H1 (cell line): ENCODE measurements around the gene ANKS1A.

Experiments used
- CREB1 ChIP-seq: IDR thresholded peaks from 2 replicates; pipeline ENCODE4 v1.6.1; 2012; ENCODE audit warnings: inconsistent platforms
- EZH2 ChIP-seq: fragments of 200-600 bp; sonication (generic); IDR thresholded peaks from 2 replicates; pipeline ENCODE4 v1.7.1; 2012; ENCODE audit warnings: low read depth, mild to moderate bottlenecking, moderate library complexity, low read length, inconsistent platforms; ENCODE audit not compliant: severe bottlenecking
- JUND ChIP-seq: IDR thresholded peaks from 2 replicates; pipeline ENCODE4 v1.6.1; 2011; ENCODE audit warnings: mild to moderate bottlenecking, improper control_type of control experiment, low read length
- NANOG ChIP-seq: IDR thresholded peaks from 2 replicates; pipeline ENCODE4 v1.6.1; 2011; ENCODE audit warnings: low read length, low read depth, mild to moderate bottlenecking, inconsistent platforms; ENCODE audit not compliant: insufficient read depth, poor library complexity, severe bottlenecking
- NRF1 ChIP-seq: IDR thresholded peaks from 2 replicates; pipeline ENCODE4 v1.6.1; 2011; ENCODE audit warnings: mild to moderate bottlenecking, low read depth, low read length, improper control_type of control experiment
- POLR2AphosphoS5 ChIP-seq: IDR thresholded peaks from 2 replicates; pipeline ENCODE4 v1.6.1; 2011; ENCODE audit warnings: low read depth, low read length
- POU5F1 ChIP-seq: IDR thresholded peaks from 2 replicates; pipeline ENCODE4 v1.6.1; 2011; ENCODE audit warnings: low read depth, mild to moderate bottlenecking, low read length, moderate library complexity
- SIN3A ChIP-seq, 2 experiments: IDR thresholded peaks in 1 of 2; conservative IDR thresholded peaks in 1 of 2; 2 replicates each; pipeline ENCODE4 v1.6.1; 2011 to 2012; ENCODE audit warnings: low read length in 2 of 2, improper control_type of control experiment in 1 of 2, low read depth in 1 of 2, mild to moderate bottlenecking in 1 of 2
- TCF12 ChIP-seq: IDR thresholded peaks from 2 replicates; pipeline ENCODE4 v1.6.1; 2011; ENCODE audit warnings: low read depth, mild to moderate bottlenecking, low read length
- TF ChIP-seq, protein P1 (sequence below), 3 experiments: IDR thresholded peaks; 1 replicate in 2 of 3; 2 replicates in 1 of 3; pipeline versions ENCODE4 v1.5.1 to v1.6.1; 2011; ENCODE audit warnings: low read length in 3 of 3, mild to moderate bottlenecking in 3 of 3, inconsistent platforms in 2 of 3, low read depth in 1 of 3, moderate library complexity in 1 of 3; ENCODE audit not compliant: insufficient read depth in 1 of 3; ENCODE audit errors: control extremely low read depth in 1 of 3

DNA sequence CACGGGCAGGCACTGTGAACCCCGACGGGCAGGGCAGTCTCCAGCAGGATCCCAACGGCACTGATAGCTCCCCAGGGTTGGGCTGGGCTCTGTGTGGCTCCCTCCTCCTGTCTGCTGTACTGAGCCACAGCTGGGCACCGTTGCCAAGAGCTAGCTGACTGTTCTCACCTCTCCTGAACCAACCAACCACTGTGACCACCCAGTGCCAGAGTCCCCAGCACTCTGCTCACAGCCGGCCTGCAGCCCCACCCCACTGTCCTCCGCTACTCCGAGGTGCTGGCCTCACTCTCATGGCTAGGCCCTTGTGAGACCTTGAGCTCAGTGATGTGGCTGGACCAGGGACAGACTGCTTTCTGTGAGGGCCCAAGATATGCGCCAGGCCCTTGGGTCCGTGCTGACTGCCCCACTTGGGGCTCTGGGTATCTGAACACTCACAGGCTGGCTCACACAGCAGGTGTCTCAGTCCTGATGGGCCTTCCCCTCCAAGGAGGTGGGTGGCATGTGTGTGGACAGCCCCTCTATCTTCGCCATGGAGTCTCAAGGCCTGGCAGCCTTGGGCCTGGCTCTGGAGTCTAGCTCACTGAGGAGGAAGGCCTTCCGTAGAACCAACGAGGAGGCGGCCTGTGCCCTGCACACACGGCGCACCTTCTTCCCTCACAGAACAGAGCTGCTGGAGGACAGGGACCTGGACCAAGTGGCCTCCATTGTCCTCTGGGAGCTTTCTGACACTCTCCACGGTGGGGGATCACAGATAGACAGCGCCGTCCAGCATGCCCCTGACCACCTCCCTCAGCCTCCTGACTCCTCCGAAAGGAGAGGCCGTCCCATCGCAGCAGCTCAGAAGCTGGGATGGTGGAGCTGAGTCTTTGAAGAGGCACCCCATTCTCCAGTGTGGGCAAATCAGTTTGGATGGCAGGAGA lies 198.6 kb downstream of the ANKS1A start:
- TF ChIP-seq, protein P1, sequence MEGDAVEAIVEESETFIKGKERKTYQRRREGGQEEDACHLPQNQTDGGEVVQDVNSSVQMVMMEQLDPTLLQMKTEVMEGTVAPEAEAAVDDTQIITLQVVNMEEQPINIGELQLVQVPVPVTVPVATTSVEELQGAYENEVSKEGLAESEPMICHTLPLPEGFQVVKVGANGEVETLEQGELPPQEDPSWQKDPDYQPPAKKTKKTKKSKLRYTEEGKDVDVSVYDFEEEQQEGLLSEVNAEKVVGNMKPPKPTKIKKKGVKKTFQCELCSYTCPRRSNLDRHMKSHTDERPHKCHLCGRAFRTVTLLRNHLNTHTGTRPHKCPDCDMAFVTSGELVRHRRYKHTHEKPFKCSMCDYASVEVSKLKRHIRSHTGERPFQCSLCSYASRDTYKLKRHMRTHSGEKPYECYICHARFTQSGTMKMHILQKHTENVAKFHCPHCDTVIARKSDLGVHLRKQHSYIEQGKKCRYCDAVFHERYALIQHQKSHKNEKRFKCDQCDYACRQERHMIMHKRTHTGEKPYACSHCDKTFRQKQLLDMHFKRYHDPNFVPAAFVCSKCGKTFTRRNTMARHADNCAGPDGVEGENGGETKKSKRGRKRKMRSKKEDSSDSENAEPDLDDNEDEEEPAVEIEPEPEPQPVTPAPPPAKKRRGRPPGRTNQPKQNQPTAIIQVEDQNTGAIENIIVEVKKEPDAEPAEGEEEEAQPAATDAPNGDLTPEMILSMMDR (IDR thresholded peaks at IDR 0.05; ENCODE audit: control extremely low read depth in 1 of 3, insufficient read depth in 1 of 3, low read depth in 1 of 3, low read length in 3 of 3) = no peak
- no peak for TF ChIP-seq NANOG
- no peak for TF ChIP-seq EZH2
- TF ChIP-seq JUND = no peak
- TF ChIP-seq NRF1 = no peak
- TF ChIP-seq CREB1 = no peak
- TF ChIP-seq POLR2AphosphoS5 = no peak
- TF ChIP-seq SIN3A (conservative IDR thresholded peaks at IDR 0.05 in 1 of 2, IDR thresholded peaks at IDR 0.05 in 1 of 2; ENCODE audit: low read depth in 1 of 2, low read length in 2 of 2) = no peak
- TF ChIP-seq TCF12 = no peak
- TF ChIP-seq POU5F1 = no peak
